PC-3 (cell line): ENCODE measurements around the gene UCK2. TPM values are rescaled to one million over a fixed set of nuclear protein-coding genes. Genes with fewer than 3 reads are reported as not detected.

ENCODE experiments used
- ATAC-seq: fragments of 200-7000 bp; cut with Tn5 transposase; 2 replicates; pipeline ENCODE4 v1.9.1; 2020; ENCODE audit warnings: mild to moderate bottlenecking, moderate library complexity
- BruUV-seq: library from RNA; stranded (reverse); fragments of 400-500 nt; replicated peaks from 2 replicates; lab custom pipeline; 2021; lab: Mats Ljungman, UMichigan
- CTCF ChIA-PET: fragments of 300-600 bp; sonication (Branson Sonifier 250); formaldehyde crosslinking; loops from one replicate; lab custom pipeline; 2022; ENCODE audit warnings: antibody characterized with exemption; lab: Charles Lee
- POLR2A ChIA-PET: fragments of 300-600 bp; sonication (Branson Sonifier 250); formaldehyde crosslinking; loops from one replicate; lab custom pipeline; 2022; ENCODE audit warnings: antibody characterized with exemption; ENCODE audit not compliant: unreplicated experiment; lab: Charles Lee
- DNase-seq: peaks from one replicate; pipeline ENCODE4 v3.0.0-alpha.2; 2015
- H2AFZ ChIP-seq: fragments of 300-600 bp; sonication (generic); 2 replicates; pipeline ENCODE4 v1.6.0; 2016; ENCODE audit warnings: antibody characterized with exemption, low read length
- H3F3A ChIP-seq: fragments of 300-600 bp; sonication (generic); one replicate; pipeline ENCODE4 v1.6.0; 2017; ENCODE audit warnings: antibody characterized with exemption, low read length, control low read depth, mild to moderate bottlenecking; ENCODE audit not compliant: unreplicated experiment
- H3K27ac ChIP-seq: fragments of 300-600 bp; sonication (generic); 2 replicates; pipeline ENCODE4 v1.5.1; 2016; ENCODE audit warnings: mild to moderate bottlenecking, low read length
- H3K27me3 ChIP-seq: fragments of 300-600 bp; sonication (generic); 2 replicates; pipeline ENCODE4 v1.6.1; 2016; ENCODE audit warnings: low read length, mixed read lengths
- H3K36me3 ChIP-seq: fragments of 300-600 bp; sonication (generic); 2 replicates; pipeline ENCODE4 v1.6.1; 2016; ENCODE audit warnings: low read depth, mixed run types, low read length, mixed read lengths
- H3K4me1 ChIP-seq: fragments of 300-600 bp; sonication (generic); 2 replicates; pipeline ENCODE4 v1.5.1; 2016; ENCODE audit warnings: low read length; ENCODE audit not compliant: insufficient read depth
- H3K4me2 ChIP-seq: fragments of 300-600 bp; sonication (generic); 2 replicates; pipeline ENCODE4 v1.6.0; 2016; ENCODE audit warnings: low read length
- H3K4me3 ChIP-seq: fragments of 300-600 bp; sonication (generic); 2 replicates; pipeline ENCODE4 v1.5.1; 2016; ENCODE audit warnings: mild to moderate bottlenecking, low read length, mixed read lengths
- H3K79me2 ChIP-seq: fragments of 300-600 bp; sonication (generic); 2 replicates; pipeline ENCODE4 v1.6.1; 2017; ENCODE audit warnings: low read length, mixed read lengths
- H3K9ac ChIP-seq: fragments of 300-600 bp; sonication (generic); 2 replicates; pipeline ENCODE4 v1.6.0; 2016; ENCODE audit warnings: mild to moderate bottlenecking, low read length
- H3K9me2 ChIP-seq: fragments of 300-600 bp; sonication (generic); replicated peaks from 2 replicates; pipeline ENCODE4 v1.6.1; 2016; ENCODE audit warnings: mixed run types, low read length, mixed read lengths
- H3K9me3 ChIP-seq: fragments of 300-600 bp; sonication (generic); 2 replicates; pipeline ENCODE4 v1.6.1; 2016; ENCODE audit warnings: low read length, mixed read lengths
- H4K20me1 ChIP-seq: fragments of 300-600 bp; sonication (generic); 2 replicates; pipeline ENCODE4 v1.6.1; 2016; ENCODE audit warnings: low read length, mixed read lengths
- EZH2 ChIP-seq: fragments of 300-600 bp; sonication (generic); IDR thresholded peaks from one replicate; pipeline ENCODE4 v1.6.1; 2017; ENCODE audit warnings: antibody characterized with exemption, mild to moderate bottlenecking, low read length; ENCODE audit not compliant: unreplicated experiment
- EZH2phosphoT487 ChIP-seq: fragments of 300-600 bp; sonication (generic); IDR thresholded peaks from 2 replicates; pipeline ENCODE4 v1.6.1; 2018; ENCODE audit warnings: mild to moderate bottlenecking, antibody characterized with exemption, low read length, borderline replicate concordance
- intact Hi-C: fragments of 100-400 bp; cut with micrococcal nuclease; formaldehyde crosslinking; loops from 2 replicates; pipeline ENCODE4 v1.9.0; 2023
- total RNA-seq: library from RNA; depleted of rRNA; stranded (reverse); fragments of >200 nt; gene quantifications from 2 replicates; pipeline ENCODE4 v1.2.3, GENCODE V29; 2014
- TF ChIP-seq, protein P1 (sequence below): fragments of 300-600 bp; sonication (generic); conservative IDR thresholded peaks from 2 replicates; pipeline ENCODE4 v1.5.1; 2017; ENCODE audit warnings: antibody characterized with exemption, low read depth, mild to moderate bottlenecking, low read length

Gene UCK2
- total RNA-seq, 1 experiment from 2014 or later, result 193 TPM

DNA sequence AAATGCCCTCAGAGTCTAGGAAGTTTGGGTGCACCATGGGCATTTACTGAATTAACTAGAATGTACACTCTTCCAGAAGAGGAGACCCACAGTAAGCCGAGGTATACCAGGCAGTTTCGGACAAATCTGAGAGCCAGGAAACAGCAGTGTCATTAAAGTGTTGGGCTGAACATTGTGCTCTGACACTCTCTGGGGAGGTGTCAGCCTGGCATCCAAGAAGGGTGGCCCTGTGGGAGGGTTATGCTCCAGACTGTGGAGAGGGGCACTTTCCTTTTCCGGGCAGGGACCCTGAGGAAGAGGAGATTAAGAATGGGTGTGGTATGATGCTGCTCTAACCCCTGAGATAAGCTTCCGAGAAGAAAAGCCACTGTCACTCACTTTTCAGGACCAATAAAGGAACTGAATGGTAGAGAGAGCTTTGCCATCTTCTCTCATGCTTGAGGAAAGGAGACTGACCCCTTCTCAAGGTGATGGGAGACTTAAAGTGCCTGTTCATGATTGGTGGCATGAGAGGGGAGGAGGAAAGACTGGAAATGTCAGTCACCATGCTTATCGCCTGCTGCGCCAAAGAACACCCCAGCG lies 98.2 kb downstream of the UCK2 start:
- H3K4me1 ChIP-seq, result no peaks in the 10 kb centered on the region
- TF ChIP-seq, protein P1, sequence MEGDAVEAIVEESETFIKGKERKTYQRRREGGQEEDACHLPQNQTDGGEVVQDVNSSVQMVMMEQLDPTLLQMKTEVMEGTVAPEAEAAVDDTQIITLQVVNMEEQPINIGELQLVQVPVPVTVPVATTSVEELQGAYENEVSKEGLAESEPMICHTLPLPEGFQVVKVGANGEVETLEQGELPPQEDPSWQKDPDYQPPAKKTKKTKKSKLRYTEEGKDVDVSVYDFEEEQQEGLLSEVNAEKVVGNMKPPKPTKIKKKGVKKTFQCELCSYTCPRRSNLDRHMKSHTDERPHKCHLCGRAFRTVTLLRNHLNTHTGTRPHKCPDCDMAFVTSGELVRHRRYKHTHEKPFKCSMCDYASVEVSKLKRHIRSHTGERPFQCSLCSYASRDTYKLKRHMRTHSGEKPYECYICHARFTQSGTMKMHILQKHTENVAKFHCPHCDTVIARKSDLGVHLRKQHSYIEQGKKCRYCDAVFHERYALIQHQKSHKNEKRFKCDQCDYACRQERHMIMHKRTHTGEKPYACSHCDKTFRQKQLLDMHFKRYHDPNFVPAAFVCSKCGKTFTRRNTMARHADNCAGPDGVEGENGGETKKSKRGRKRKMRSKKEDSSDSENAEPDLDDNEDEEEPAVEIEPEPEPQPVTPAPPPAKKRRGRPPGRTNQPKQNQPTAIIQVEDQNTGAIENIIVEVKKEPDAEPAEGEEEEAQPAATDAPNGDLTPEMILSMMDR, result no peak
- no peak for TF ChIP-seq EZH2phosphoT487
- TF ChIP-seq EZH2, result no peak
- no peaks in the 10 kb centered on the region for H3K36me3 ChIP-seq
- ChIA-PET POLR2A (no interaction called here), CTCF (interaction anchor here (0.5 to 1.3 kb wide), 2 partner anchors 304 to 553 kb away, joined by 3 read pairs; no protein-coding TSS in a partner anchor)
- ATAC-seq (no peak), DNase-seq (no peak)
- no peak overlapping the region for H3K9ac ChIP-seq
- H3K27me3 ChIP-seq, result no peaks in the 10 kb centered on the region
- no peaks in the 10 kb centered on the region for H4K20me1 ChIP-seq
- H3K4me3 ChIP-seq, result no peak overlapping the region
- no peaks in the 10 kb centered on the region for H3F3A ChIP-seq
- no peaks in the 10 kb centered on the region for H3K9me2 ChIP-seq
- BruUV-seq, result no TSS peak
- no peak overlapping the region for H2AFZ ChIP-seq
- intact Hi-C loops, result loop anchor here (5.0 to 10.0 kb wide), 4 partner anchors 209 to 1129 kb away; no protein-coding TSS in a partner anchor
- H3K27ac ChIP-seq, result no peak overlapping the region
- no peaks in the 10 kb centered on the region for H3K9me3 ChIP-seq
- no peaks in the 10 kb centered on the region for H3K79me2 ChIP-seq
- H3K4me2 ChIP-seq, result no peak overlapping the region

DNA sequence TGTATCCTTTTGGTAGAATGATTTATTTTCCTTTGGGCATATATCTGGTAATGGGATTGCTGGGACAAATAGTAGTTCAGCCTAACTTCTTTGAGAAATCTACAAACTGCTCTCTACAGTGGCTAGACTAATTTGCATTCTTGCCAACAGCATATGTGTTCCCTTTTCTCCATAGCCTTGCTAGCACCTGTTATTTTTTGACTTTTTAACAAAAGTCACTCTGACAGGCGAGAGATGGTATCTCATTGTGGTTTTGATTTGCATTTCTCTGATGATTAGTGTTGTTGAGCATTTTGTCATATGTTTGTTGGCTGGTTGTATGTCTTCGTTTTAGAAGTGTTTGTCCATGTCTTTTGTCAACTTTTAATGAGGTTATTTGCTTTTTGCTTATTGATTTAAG lies 99.8 kb downstream of the UCK2 start:
- CTCF ChIA-PET, result no interaction called here

More for the DNA sequence above, 99.8 kb downstream of the UCK2 start:
- Histone ChIP-seq H3K4me1 (no peaks in the 10 kb centered on the region), H3K9me3 (no peaks in the 10 kb centered on the region), H3K27me3 (no peaks in the 10 kb centered on the region), H3K79me2 (no peaks in the 10 kb centered on the region), H3K9ac (no peak overlapping the region), H3K27ac (no peak overlapping the region), H3F3A (no peaks in the 10 kb centered on the region), H3K4me3 (no peak overlapping the region), H3K4me2 (no peak overlapping the region), H2AFZ (no peak overlapping the region), H4K20me1 (no peaks in the 10 kb centered on the region), H3K36me3 (no peaks in the 10 kb centered on the region), H3K9me2 (no peaks in the 10 kb centered on the region)
- POLR2A ChIA-PET, result no interaction called here
- no TSS peak for BruUV-seq
- DNase-seq, result no peak
- TF ChIP-seq, protein P1, result no peak
- TF ChIP-seq EZH2 (no peak), EZH2phosphoT487 (no peak)
- no peak for ATAC-seq
- intact Hi-C loops, result loop anchor here (5.0 to 10.0 kb wide), 4 partner anchors 208 to 1128 kb away; no protein-coding TSS in a partner anchor
